ENCODE results near the gene FAM151A. TPM values are rescaled to one million over a fixed set of nuclear protein-coding genes. Genes with fewer than 3 reads are reported as not detected.

FAM151A gene
- total RNA-seq, 1 donor from 2014 or later: 1.5 TPM

- DNase-seq (ENCODE audit: missing footprints): no peak
- ATAC-seq: peak; percentile 21
- intact Hi-C loops (cut with DNase I): no loop called here
Measured at GRCh38 chr1:54567961-54568360, 55.4 kb downstream of the FAM151A start.

- ATAC-seq: no peak
- DNase-seq (ENCODE audit: missing footprints): no peak
- intact Hi-C loops (cut with DNase I): no loop called here
Measured at GRCh38 chr1:54566438-54567141, 56.7 kb downstream of the FAM151A start.

- no peak for DNase-seq (ENCODE audit: missing footprints)
- intact Hi-C loops (cut with DNase I): no loop called here
- ATAC-seq: no peak
Measured at GRCh38 chr1:54565113-54565501, 58.2 kb downstream of the FAM151A start.

- peak; percentile 5 for ATAC-seq
- intact Hi-C loops (cut with DNase I): no loop called here
- no peak for DNase-seq (ENCODE audit: missing footprints)
Measured at GRCh38 chr1:54564312-54565112, 58.8 kb downstream of the FAM151A start.

- peak; percentile 85 for DNase-seq (ENCODE audit: missing footprints)
- intact Hi-C loops (cut with DNase I): loop anchor here (1.0 kb wide), 2 partner anchors 22 to 26 kb away; no protein-coding TSS in a partner anchor
- peak; percentile 92 for ATAC-seq
Measured at GRCh38 chr1:54559771-54560231, 63.5 kb downstream of the FAM151A start.

Other genes with a start within 250 kb of the FAM151A start
- 53.6 TPM for gene SSBP3, start 217.1 kb downstream of the FAM151A start, total RNA-seq
- 43.4 TPM for gene ACOT11, start 75.3 kb downstream of the FAM151A start, total RNA-seq
- 3.8 TPM for gene MROH7, start 18.3 kb upstream of the FAM151A start, total RNA-seq
- 12.8 TPM for gene TTC4, start 92.3 kb upstream of the FAM151A start, total RNA-seq
- 4.2 TPM for gene PARS2, start 141.0 kb upstream of the FAM151A start, total RNA-seq
- not detected for gene TTC22, start 177.8 kb upstream of the FAM151A start, total RNA-seq

Data from Right ventricle myocardium inferior (tissue), 1 donor.